ENCODE data around the gene CORIN.
A peak's percentile ranks its signal among the peaks of the same experiment; 100 is the strongest.

CORIN gene, protein sequence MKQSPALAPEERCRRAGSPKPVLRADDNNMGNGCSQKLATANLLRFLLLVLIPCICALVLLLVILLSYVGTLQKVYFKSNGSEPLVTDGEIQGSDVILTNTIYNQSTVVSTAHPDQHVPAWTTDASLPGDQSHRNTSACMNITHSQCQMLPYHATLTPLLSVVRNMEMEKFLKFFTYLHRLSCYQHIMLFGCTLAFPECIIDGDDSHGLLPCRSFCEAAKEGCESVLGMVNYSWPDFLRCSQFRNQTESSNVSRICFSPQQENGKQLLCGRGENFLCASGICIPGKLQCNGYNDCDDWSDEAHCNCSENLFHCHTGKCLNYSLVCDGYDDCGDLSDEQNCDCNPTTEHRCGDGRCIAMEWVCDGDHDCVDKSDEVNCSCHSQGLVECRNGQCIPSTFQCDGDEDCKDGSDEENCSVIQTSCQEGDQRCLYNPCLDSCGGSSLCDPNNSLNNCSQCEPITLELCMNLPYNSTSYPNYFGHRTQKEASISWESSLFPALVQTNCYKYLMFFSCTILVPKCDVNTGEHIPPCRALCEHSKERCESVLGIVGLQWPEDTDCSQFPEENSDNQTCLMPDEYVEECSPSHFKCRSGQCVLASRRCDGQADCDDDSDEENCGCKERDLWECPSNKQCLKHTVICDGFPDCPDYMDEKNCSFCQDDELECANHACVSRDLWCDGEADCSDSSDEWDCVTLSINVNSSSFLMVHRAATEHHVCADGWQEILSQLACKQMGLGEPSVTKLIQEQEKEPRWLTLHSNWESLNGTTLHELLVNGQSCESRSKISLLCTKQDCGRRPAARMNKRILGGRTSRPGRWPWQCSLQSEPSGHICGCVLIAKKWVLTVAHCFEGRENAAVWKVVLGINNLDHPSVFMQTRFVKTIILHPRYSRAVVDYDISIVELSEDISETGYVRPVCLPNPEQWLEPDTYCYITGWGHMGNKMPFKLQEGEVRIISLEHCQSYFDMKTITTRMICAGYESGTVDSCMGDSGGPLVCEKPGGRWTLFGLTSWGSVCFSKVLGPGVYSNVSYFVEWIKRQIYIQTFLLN

DNA sequence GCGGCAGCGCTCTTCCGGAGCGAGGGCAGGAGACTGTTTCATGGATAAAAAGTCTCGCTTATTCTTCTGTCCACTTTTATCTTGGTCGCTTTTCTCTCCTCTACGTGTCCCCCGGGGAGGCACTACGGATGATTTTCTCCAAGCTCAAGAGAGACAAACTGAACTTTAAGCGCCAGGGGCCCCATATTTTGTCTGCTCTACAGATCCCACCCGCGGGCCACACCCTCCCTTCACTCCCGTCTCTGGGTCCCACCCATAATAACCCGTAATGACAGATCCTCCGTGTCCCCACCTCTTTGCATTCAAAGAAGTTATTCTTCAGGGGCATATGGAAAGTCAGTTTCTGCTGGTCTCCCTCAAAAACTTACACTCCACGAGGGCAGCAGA lies at the start of gene CORIN:
TSS of gene CORIN (minus strand) at position 160 of the 387 bp plus-strand sequence. CDS start at position 42, 118 bp downstream.
- no peak for DNase-seq (ENCODE audit: low read depth, low spot score)

DNA sequence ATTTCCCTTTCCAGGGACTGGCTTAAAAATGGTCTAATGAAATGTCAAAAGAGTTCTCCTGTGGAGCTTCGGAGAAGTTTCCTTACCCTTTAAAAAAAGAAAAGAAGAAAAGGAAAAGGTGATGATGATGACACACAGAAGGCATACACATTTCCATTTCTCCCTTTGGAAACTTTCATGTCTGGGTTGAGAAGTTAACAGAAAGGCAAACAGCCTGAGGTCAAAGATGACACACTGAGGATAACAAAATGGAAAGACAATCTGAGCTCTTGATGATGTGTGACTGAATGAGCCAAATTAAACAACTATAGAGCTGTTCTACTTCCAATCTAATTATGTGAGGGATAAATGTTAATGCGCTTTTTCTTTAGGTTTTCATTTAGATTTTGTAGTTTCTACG lies 44.4 kb upstream of the CORIN start:
- DNase-seq (ENCODE audit: low read depth, low spot score): no peak

DNA sequence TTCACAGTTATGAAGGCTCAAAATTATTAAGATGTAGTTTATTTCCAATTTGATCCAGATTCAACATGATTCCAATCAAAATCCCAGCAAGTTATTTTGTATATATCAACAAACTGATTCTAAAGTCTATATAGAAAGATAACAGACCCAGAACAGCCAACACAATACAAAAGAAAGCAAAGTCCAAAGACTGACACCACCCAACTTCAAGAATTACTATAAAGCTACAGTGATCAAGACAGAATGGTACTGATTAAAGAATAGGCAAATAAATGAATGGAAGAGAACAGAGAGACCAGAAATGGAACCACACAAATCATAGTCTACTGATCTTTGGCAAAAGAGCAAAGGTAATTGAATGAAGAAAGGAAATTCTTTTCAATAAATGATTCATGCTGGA lies 41.6 kb upstream of the CORIN start:
- no peak for DNase-seq (ENCODE audit: low read depth, low spot score)

DNA sequence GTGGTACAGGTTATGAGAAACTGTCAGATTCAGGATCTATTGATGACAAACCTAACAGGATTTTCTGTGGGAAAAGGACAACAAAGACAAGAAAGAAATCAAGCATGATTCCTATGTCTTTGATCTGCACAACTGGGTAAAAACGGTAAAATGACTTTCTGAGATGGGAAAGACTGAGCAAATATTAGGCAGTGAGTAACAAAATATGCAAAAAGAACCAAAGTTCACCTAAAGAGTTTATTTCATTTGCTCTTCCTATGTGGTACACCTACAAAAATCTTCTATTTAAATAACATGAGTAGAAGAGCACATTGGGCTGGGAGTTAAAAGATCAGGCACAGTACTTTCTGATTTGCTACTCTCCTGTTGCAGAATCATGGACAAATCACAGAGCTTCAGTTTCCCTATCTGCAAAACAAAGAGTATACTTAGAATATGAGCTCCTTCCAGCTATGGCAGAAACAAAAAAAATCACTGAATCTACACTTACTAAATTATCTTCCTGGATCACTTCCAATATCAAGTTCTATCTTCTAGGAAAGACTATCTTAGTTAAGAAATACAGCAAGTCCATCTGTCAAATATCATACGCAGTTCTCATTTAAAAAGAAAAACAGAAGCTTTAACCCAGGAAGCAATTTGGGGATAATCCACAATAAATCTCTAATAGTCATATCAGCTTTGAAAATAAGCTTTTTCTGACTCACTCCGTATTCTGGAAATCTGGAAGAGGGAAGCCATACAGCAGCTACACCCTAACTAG lies 39.1 kb upstream of the CORIN start:
- DNase-seq (ENCODE audit: low read depth, low spot score): no peak

DNA sequence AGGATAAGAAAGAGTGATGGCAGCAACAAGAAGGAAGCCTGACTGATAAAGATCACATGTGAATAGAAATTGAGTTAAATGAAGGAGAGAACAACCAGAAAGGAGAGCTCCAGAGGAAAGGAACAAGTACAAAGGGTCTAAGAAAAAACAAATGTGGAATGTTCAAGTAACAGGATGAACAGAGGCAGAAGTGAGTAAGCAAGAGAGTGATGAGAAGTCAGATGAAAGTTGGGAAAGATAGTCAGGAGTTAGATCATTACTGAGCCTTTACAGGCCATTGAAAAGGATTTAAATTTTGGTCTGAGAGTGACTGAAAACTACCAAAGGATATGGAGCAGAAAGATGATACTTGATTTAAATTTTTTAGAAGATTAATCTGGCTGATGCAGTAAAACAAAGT lies 38.4 kb upstream of the CORIN start:
- no peak for DNase-seq (ENCODE audit: low read depth, low spot score)

DNA sequence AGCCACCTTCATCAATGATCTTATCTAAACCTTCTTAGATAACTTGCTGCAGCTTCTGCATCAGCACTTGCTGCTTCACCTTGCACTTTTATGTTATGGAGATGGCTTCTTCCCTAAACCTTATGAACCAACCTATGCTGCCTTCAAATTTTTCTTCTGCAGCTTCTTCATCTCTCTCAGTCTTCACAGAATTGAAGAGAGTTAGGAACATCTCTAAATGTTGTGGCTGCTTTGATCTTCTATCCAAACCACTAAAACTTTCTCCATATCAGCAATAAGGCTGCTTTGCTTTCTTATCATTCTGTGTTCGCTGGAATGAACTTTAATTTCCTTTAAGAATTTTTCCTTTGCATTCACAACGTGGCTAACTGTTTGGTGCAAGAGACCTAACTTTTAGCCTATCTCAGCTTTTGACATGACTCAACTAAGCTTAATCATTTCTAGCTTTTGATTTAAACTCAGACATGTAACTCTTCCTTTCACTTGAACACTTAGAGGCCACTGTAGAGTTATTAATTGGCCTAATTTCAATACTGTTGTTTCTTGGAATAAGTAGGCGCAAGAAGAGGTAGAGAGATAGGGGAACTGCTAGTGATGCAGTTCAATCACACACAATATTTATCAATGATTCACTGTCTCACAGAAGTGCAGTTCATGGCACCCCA lies 36.1 kb upstream of the CORIN start:
- DNase-seq (ENCODE audit: low read depth, low spot score): no peak

DNA sequence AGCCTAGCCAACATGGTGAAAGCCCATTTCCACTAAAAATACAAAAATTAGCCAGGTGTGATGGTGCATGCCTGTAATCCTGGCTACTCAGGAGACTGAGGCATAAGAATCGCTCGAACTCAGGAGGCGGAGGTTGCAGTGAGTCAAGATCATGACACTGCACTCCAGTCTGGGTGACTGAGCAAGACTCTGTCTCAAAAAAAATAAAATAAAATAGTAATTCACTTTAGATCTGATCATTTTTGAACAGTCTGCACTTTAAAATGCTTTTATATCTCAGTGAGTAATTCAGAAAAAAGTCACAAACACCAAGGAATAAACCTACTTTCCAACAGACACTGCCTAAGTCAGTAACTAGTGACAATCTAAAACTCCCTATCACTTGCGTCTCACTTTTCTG lies 25.6 kb upstream of the CORIN start:
- no peak for DNase-seq (ENCODE audit: low read depth, low spot score)

DNA sequence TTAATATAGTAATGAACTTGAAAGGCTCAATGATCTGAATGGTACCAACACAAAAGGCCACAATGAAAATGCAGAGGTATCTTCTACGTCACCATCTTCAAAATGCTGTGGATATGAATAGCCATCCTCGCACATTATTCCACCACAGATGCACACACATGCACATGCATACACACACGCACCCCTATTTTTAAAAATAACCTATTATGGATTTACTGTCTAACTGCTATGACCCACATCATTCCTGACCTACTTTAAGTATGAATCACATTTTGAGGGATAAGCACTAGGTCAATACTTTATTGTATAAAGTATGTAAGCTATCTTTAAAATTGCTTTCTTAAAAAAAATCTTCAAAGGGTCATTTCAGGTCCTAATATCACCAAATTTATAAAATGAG lies 24.4 kb upstream of the CORIN start:
- peak; percentile 23 for DNase-seq (ENCODE audit: low read depth, low spot score)

DNA sequence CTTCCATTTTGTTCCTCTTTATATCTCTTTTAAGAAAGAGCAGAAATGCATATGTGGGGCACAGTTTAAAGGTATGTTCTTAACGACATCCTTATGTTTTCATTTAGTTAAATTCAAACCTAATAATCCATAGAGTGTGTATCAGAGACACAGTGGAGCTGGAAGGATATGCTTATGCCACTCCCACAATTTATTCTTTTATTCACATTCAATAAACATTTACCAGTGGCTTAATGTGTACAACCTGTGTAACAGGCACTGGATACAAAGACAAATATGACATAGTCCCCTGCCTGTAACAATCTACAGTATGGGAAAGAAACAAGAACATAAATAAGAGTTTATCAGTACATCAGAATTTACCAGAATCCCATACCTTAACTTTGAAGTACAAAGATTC lies 22.4 kb upstream of the CORIN start:
- DNase-seq (ENCODE audit: low read depth, low spot score): no peak

DNA sequence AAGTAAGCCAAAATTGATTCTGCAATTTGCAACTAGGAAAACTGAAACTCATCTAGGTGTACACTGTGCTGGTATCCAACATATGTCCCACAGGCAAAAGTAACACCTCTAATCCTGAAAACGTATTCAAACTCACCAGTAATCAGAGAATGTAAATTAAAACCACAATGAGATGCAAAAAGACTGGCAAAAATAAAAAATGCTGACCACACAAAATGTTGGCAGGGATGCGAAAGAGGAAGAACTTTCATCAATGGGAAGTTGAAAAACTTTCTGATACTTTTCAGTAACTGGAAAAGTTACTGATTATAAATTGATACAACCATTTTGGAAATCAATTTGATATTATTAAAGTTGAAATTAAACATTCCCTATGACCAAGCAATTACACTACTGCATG lies 20.1 kb upstream of the CORIN start:
- DNase-seq (ENCODE audit: low read depth, low spot score): peak; percentile 40

DNA sequence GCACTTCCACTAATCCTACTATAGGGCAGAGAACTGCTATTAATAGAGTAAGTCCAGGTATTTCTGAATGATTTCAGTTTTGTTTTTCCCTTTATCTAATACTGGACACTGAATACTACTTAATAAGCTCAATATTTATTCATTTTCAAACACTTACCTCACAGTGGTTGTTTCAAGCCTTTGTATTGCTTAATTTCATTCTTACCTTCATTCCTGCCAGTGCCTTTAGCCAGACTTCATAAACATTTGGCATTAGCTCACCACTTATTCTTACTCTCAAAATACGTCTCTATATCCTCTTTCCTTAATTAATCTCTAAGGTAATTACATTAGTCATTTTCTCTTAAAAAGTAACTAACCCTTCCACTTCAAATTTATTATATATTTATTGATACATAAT lies 18.8 kb upstream of the CORIN start:
- no peak for DNase-seq (ENCODE audit: low read depth, low spot score)

DNA sequence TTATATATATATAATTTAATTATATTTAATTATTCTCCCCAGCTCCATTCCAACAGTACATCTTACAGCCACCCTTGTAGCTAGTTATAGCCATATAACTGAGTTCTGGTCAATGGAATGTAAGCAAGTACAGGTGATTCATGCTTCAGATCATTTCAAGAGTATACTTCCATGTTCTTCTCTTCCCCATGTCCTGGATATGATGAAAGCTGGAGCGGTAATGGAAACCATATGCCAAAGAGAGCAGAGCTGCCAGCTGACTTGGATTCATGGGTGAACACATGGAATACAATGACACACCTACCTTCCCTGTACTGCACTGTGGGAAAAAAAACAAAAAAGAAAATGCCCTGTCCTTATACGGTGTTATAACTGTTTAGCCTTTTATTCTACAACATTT lies 17.5 kb upstream of the CORIN start:
- DNase-seq (ENCODE audit: low read depth, low spot score): no peak

DNA sequence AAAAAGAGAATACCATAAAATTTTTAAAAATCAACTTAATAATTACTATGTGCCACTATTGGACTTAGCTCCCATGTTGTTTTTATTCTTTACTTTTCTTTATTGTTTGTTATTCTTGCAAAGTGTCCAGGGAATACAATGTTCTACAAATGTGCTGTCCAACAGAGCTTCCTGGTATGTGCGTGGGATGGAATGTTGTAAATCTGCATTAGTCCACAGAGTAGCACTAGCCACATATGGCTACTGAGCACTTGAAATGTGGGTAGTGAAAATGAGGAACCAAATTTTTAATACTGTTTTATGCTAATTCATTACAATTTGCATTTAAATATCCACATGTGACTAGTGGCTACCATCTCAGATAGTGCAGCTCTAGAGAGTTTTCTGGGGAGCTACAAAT lies 14.3 kb upstream of the CORIN start:
- DNase-seq (ENCODE audit: low read depth, low spot score): peak; percentile 71

DNA sequence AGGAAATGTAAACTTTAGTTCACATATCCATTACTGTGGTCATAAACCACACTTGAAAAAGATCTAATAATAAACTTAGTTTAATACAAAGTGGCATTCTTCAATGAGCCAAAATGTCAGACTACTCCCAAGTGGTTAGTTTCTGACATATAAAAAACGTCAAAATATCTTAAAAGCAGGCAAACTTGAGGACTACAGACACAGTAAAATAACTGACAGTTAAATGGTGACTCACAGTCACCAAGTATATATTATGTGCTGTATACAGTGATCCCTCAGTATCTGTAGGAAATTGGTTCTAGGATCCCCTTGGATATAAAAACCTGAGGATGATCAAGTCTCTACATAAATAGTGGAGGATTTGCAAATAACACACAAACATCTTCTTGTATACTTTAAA lies 11.6 kb upstream of the CORIN start:
- no peak for DNase-seq (ENCODE audit: low read depth, low spot score)

DNA sequence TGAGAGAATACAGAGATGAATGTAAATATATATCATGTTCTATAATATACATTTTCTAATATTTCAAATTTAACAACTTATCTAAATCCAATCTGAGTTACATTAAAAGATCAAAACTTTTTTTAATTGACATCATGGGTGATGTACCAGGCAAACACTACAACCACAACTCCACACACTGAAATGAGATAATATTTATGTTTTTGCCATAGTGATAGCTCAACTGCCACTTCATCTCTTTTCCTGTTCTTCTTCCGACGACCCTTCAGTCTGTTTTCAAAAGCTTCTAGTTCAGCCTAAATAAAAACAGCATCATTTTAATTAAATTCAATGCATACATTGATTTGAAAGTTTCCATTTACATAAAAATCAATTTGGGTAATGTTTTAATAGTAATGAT lies 10.2 kb upstream of the CORIN start:
- DNase-seq (ENCODE audit: low read depth, low spot score): no peak

DNA sequence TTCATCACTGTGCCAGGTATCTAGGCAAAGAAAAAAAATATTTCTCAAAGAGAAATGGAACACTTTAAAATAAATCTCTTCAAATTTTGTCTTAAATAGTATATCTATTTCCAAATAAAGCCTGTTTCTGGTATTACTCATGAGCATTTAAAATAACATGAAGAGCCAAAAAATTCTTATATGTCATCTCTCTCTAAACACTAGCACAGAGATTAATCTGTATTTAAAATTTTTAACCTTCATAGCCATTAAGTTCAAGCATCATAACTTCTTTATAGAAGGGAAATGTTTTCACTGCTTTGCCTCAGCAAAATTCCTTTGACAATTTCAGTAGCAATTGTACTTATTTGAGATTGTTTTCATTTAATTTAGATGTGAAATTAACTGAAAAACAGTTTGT lies 5.1 kb upstream of the CORIN start:
- no peak for DNase-seq (ENCODE audit: low read depth, low spot score)

DNA sequence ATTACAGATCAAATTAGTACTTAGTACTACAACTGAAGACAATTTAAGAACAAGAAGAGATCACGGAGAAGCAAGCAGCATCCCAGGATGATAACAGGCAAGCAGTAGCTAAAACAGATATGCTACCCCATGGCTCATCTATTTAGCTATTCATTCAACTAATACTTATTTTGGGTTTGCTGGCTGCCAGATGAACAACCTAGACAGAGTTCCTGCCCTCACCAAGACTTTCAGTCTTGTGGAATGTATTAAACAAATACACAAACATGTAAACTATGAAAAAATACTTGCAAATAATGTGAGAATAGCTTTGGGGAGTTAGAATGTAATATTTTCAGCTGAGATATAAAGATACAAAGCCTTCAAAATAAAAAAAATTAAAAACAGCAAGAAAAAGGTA lies 2.4 kb upstream of the CORIN start:
- no peak for DNase-seq (ENCODE audit: low read depth, low spot score)

DNA sequence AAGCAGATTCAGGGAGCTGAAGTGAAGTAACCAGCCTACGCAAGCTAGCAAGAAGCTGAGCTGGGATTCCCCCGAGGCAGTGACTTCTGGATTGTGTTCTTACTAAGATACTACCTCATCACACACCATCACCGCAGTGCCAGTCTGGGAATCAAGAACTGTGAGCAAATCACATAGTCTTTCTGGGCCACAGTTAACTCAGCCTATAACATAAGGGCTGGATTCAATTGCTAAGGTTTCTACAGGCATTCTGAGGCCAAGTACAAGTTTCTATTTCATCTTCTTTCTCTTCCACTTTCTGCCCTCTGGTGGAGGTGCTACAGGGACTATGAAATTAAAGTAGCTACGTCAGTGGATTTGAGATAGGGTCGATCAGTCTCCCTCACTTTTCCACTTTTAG lies 1.4 kb upstream of the CORIN start:
- DNase-seq (ENCODE audit: low read depth, low spot score): no peak

DNA sequence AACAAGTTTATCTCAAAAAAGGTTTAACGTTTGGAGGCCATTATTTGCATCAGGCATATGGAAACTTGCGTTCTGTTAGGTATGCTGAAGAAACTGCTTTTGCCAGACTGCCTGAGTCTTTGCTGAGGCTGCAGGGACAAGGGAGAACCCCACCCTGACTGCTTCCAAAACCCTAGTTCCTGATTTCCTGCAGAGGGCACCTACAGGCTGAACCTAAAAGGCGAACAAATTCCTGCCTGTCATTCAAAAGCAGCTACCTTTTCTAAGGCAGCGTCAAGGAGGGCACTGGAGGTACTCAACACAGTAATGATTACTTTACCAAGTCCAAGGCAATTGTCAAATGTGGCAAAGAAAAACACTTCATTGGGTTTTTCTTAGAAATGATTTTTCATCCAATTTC lies 578 bp upstream of the CORIN start:
- DNase-seq (ENCODE audit: low read depth, low spot score): no peak

DNA sequence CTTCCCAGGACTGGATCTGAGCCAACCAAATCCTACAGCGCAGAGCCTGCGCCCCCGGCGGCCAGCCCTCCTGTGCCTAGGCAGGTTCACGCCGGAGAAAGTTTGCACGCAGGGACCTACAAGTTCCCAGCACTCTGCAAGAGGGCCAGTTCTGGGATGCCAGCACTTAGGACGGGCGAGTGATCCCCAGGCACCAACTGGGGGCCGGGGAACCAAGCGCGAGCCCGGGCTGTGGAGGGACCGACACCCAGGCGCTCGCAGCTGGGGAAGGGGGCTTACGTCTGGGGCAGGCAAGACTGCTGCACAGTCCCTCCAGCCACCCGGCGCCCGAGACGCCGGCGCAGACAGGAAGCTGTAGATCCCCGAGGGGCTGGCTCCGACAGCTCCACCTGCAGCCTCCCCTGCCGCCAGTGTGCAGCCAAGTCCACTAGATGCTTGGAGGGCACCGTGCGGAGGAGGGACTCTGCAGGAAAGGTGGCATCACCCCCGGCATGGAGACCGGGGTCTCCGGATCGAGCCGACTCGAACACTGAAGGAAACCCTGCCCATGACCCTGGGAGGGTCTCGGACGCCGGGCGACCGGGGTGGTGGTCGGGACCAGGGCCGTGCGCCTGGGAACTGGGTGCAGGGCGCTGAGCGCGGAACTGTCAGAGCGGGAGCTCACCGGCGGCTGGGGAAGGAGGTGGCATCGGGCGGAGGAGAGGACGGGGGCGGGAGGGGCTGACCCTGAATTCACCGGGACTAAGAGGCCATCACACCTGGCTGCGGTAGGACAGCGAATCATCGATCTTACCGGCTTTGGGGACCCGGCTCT lies 566 bp downstream of the CORIN start:
- DNase-seq (ENCODE audit: low read depth, low spot score): peak; percentile 62
